ENCODE data around the gene COQ10A.
"Not testable (repeated sequence)": the region's sequence is repeated elsewhere in the genome, so short reads cannot be mapped to it uniquely, and the experiment has no call there.

Gene COQ10A

GRCh38 chr12:56282030-56282429 is 15.3 kb downstream of the COQ10A start:
- no peaks in the 10 kb centered on the region for H3K27me3 ChIP-seq (ENCODE audit: insufficient read depth, low read depth)
- H3K4me3 ChIP-seq (IDR thresholded peaks at IDR 0.05; ENCODE audit: insufficient read depth, low read depth, low read length): no peak overlapping the region
- no peak overlapping the region for H3K9ac ChIP-seq
- 0 out of 2 replicates have a peak, but pooled peaks cover 6% of the 10 kb centered on the region for H4K20me1 ChIP-seq (ENCODE audit: insufficient read depth)
- H3K4me2 ChIP-seq: no peak overlapping the region
- peaks cover 14% of the 10 kb centered on the region; the same call in 1 of the 2 replicates for H3K79me2 ChIP-seq (ENCODE audit: insufficient read depth, low read depth)
- H2AFZ ChIP-seq (ENCODE audit: low read depth): no peak overlapping the region
- peaks cover 56% of the 10 kb centered on the region; the same call in 1 of the 2 replicates for H3K36me3 ChIP-seq (ENCODE audit: insufficient read depth)
- no peak for TF ChIP-seq CTCF (conservative IDR thresholded peaks at IDR 0.05; ENCODE audit: low read depth, low read length)
- no peak overlapping the region for H3K27ac ChIP-seq
- H3K4me1 ChIP-seq (ENCODE audit: low read depth, poor library complexity, severe bottlenecking): no peaks in the 10 kb centered on the region

- Histone ChIP-seq H3K27me3 (ENCODE audit: insufficient read depth, low read depth) (no peaks in the 10 kb centered on the region), H3K36me3 (ENCODE audit: insufficient read depth) (peaks cover 55% of the 10 kb centered on the region; the same call in 1 of the 2 replicates), H4K20me1 (ENCODE audit: insufficient read depth) (0 out of 2 replicates have a peak, but pooled peaks cover 6% of the 10 kb centered on the region), H3K79me2 (ENCODE audit: insufficient read depth, low read depth) (peaks cover 16% of the 10 kb centered on the region; the same call in 1 of the 2 replicates), H3K9ac (no peak overlapping the region), H3K27ac (no peak overlapping the region), H3K4me3 (IDR thresholded peaks at IDR 0.05; ENCODE audit: insufficient read depth, low read depth, low read length) (no peak overlapping the region), H3K4me2 (no peak overlapping the region), H2AFZ (ENCODE audit: low read depth) (no peak overlapping the region), H3K4me1 (ENCODE audit: low read depth, poor library complexity, severe bottlenecking) (peaks cover 2% of the 10 kb centered on the region)
- no peak for TF ChIP-seq CTCF (conservative IDR thresholded peaks at IDR 0.05; ENCODE audit: low read depth, low read length)
Observed at GRCh38 chr12:56282579-56282978, 15.8 kb downstream of the COQ10A start.

- H3K4me3 ChIP-seq (IDR thresholded peaks at IDR 0.05; ENCODE audit: insufficient read depth, low read depth, low read length); H3K9ac ChIP-seq; H3K27me3 ChIP-seq (ENCODE audit: insufficient read depth, low read depth); H3K4me2 ChIP-seq; H3K27ac ChIP-seq; H4K20me1 ChIP-seq (ENCODE audit: insufficient read depth); H2AFZ ChIP-seq (ENCODE audit: low read depth): not testable (repeated sequence)
- Histone ChIP-seq H3K4me1 (ENCODE audit: low read depth, poor library complexity, severe bottlenecking) (peaks cover 15% of the 10 kb centered on the region), H3K79me2 (ENCODE audit: insufficient read depth, low read depth) (peaks cover 27% of the 10 kb centered on the region; the same call in 1 of the 2 replicates), H3K36me3 (ENCODE audit: insufficient read depth) (peaks cover 40% of the 10 kb centered on the region; the same call in 1 of the 2 replicates)
Observed at GRCh38 chr12:56284263-56284662, 17.5 kb downstream of the COQ10A start.

GRCh38 chr12:56286044-56286830 is 19.5 kb downstream of the COQ10A start:
- H3K9ac ChIP-seq: no peak overlapping the region
- H3K27ac ChIP-seq: no peak overlapping the region; the same call in 1 of the 2 replicates
- peaks cover 47% of the 10 kb centered on the region for H3K79me2 ChIP-seq (ENCODE audit: insufficient read depth, low read depth)
- H3K4me3 ChIP-seq (IDR thresholded peaks at IDR 0.05; ENCODE audit: insufficient read depth, low read depth, low read length): no peak overlapping the region
- no peak for TF ChIP-seq CTCF (conservative IDR thresholded peaks at IDR 0.05; ENCODE audit: low read depth, low read length)
- no peak overlapping the region for H3K4me2 ChIP-seq
- H3K4me1 ChIP-seq (ENCODE audit: low read depth, poor library complexity, severe bottlenecking): peaks cover 22% of the 10 kb centered on the region
- H2AFZ ChIP-seq (ENCODE audit: low read depth): no peak overlapping the region
- 0 out of 2 replicates have a peak, but pooled peaks cover 6% of the 10 kb centered on the region for H4K20me1 ChIP-seq (ENCODE audit: insufficient read depth)
- H3K27me3 ChIP-seq (ENCODE audit: insufficient read depth, low read depth): no peaks in the 10 kb centered on the region
- peaks cover 44% of the 10 kb centered on the region; the same call in 1 of the 2 replicates for H3K36me3 ChIP-seq (ENCODE audit: insufficient read depth)
